ENCODE results near the gene DPYSL4.

Gene DPYSL4

GRCh38 chr10:132204078-132204780, 17.5 kb downstream of the DPYSL4 start:
- no peaks in the 10 kb centered on the region for H3K9me3 ChIP-seq
- H3K27ac ChIP-seq, result no peak overlapping the region
- H3K36me3 ChIP-seq, result peaks cover 10% of the 10 kb centered on the region
- H3K4me1 ChIP-seq (ENCODE audit: control insufficient read depth in 1 of 2, insufficient read depth in 1 of 2, low read depth in 1 of 2, low read length in 1 of 2), result no peaks in the 10 kb centered on the region
- TF ChIP-seq CTCF (IDR thresholded peaks at IDR 0.05), result no peak
- no peaks in the 10 kb centered on the region for H3K27me3 ChIP-seq
- H3K4me3 ChIP-seq (ENCODE audit: low read depth in 1 of 2, low read length in 1 of 2), result no peak overlapping the region

- no peak overlapping the region for H3K27ac ChIP-seq
- H3K9me3 ChIP-seq, result no peaks in the 10 kb centered on the region
- H3K36me3 ChIP-seq, result peaks cover 10% of the 10 kb centered on the region
- no peaks in the 10 kb centered on the region for H3K27me3 ChIP-seq
- no peak overlapping the region for H3K4me3 ChIP-seq (ENCODE audit: low read depth in 1 of 2, low read length in 1 of 2)
- H3K4me1 ChIP-seq (ENCODE audit: control insufficient read depth in 1 of 2, insufficient read depth in 1 of 2, low read depth in 1 of 2, low read length in 1 of 2), result no peaks in the 10 kb centered on the region
- TF ChIP-seq CTCF (IDR thresholded peaks at IDR 0.05), result no peak
Observed at GRCh38 chr10:132204781-132205473, 18.2 kb downstream of the DPYSL4 start.

GRCh38 chr10:132205650-132206376, 19.1 kb downstream of the DPYSL4 start:
- H3K4me3 ChIP-seq (ENCODE audit: low read depth in 1 of 2, low read length in 1 of 2), result no peak overlapping the region
- no peaks in the 10 kb centered on the region for H3K27me3 ChIP-seq
- H3K36me3 ChIP-seq, result peaks cover 10% of the 10 kb centered on the region
- no peaks in the 10 kb centered on the region for H3K9me3 ChIP-seq
- no peaks in the 10 kb centered on the region for H3K4me1 ChIP-seq (ENCODE audit: control insufficient read depth in 1 of 2, insufficient read depth in 1 of 2, low read depth in 1 of 2, low read length in 1 of 2)
- no peak for TF ChIP-seq CTCF (IDR thresholded peaks at IDR 0.05)
- H3K27ac ChIP-seq, result no peak overlapping the region

GRCh38 chr10:132206377-132206745, 19.6 kb downstream of the DPYSL4 start:
- no peak overlapping the region for H3K27ac ChIP-seq
- no peak for TF ChIP-seq CTCF (IDR thresholded peaks at IDR 0.05)
- no peaks in the 10 kb centered on the region for H3K4me1 ChIP-seq (ENCODE audit: control insufficient read depth in 1 of 2, insufficient read depth in 1 of 2, low read depth in 1 of 2, low read length in 1 of 2)
- no peak overlapping the region for H3K4me3 ChIP-seq (ENCODE audit: low read depth in 1 of 2, low read length in 1 of 2)
- H3K9me3 ChIP-seq, result no peaks in the 10 kb centered on the region
- peaks cover 10% of the 10 kb centered on the region for H3K36me3 ChIP-seq
- no peaks in the 10 kb centered on the region for H3K27me3 ChIP-seq

- H3K4me1 ChIP-seq (ENCODE audit: control insufficient read depth in 1 of 2, insufficient read depth in 1 of 2, low read depth in 1 of 2, low read length in 1 of 2), result no peaks in the 10 kb centered on the region
- no peak overlapping the region for H3K4me3 ChIP-seq (ENCODE audit: low read depth in 1 of 2, low read length in 1 of 2)
- TF ChIP-seq CTCF (IDR thresholded peaks at IDR 0.05), result no peak
- no peaks in the 10 kb centered on the region for H3K27me3 ChIP-seq
- no peak overlapping the region for H3K27ac ChIP-seq
- peaks cover 10% of the 10 kb centered on the region for H3K36me3 ChIP-seq
- H3K9me3 ChIP-seq, result no peaks in the 10 kb centered on the region
Observed at GRCh38 chr10:132206806-132207535, 20.2 kb downstream of the DPYSL4 start.

All from neutrophil (primary cell).